Trophoblast cell (in vitro differentiated cells and primary cell): Measurements from ENCODE around the gene IQSEC1.

Experiments
- DNase-seq, 2 donors: peaks; one replicate each; pipeline ENCODE4 v3.0.0-alpha.2; 2016
- H2AFZ ChIP-seq: 2 replicates; pipeline ENCODE4 v1.6.1; 2013; ENCODE audit warnings: low read length, moderate library complexity, mild to moderate bottlenecking; ENCODE audit not compliant: insufficient read depth, poor library complexity
- H2AK5ac ChIP-seq: 2 replicates; pipeline ENCODE4 v1.6.1; 2013; ENCODE audit warnings: mild to moderate bottlenecking, low read length
- H2BK120ac ChIP-seq: 2 replicates; pipeline ENCODE4 v1.6.1; 2013; ENCODE audit warnings: low read length, mild to moderate bottlenecking, moderate library complexity; ENCODE audit not compliant: insufficient read depth, poor library complexity
- H2BK12ac ChIP-seq: 2 replicates; pipeline ENCODE4 v1.6.1; 2013; ENCODE audit warnings: mild to moderate bottlenecking, low read length, moderate library complexity
- H2BK5ac ChIP-seq: 2 replicates; pipeline ENCODE4 v1.6.1; 2013; ENCODE audit warnings: low read length, low read depth, moderate library complexity, mild to moderate bottlenecking; ENCODE audit not compliant: poor library complexity
- H3K14ac ChIP-seq: 2 replicates; pipeline ENCODE4 v1.6.1; 2013; ENCODE audit warnings: mild to moderate bottlenecking, low read length
- H3K18ac ChIP-seq: 2 replicates; pipeline ENCODE4 v1.6.1; 2013; ENCODE audit warnings: mild to moderate bottlenecking, low read length
- H3K23ac ChIP-seq: 2 replicates; pipeline ENCODE4 v1.6.1; 2013; ENCODE audit warnings: low read length
- H3K27ac ChIP-seq: 2 replicates; pipeline ENCODE4 v1.5.1; 2013; ENCODE audit warnings: low read depth, mild to moderate bottlenecking, inconsistent platforms, low read length, moderate library complexity
- H3K27me3 ChIP-seq: 2 replicates; pipeline ENCODE4 v1.6.1; 2013; ENCODE audit warnings: inconsistent platforms, mild to moderate bottlenecking, low read length, moderate library complexity; ENCODE audit not compliant: insufficient read depth
- H3K36me3 ChIP-seq, 2 experiments: 1 replicate in 1 of 2; 2 replicates in 1 of 2; pipeline ENCODE4 v1.6.1; 2013; ENCODE audit warnings: low read length in 2 of 2, mild to moderate bottlenecking in 2 of 2, moderate library complexity in 1 of 2; ENCODE audit not compliant: insufficient read depth in 2 of 2, control insufficient read depth in 1 of 2
- H3K4ac ChIP-seq: 2 replicates; pipeline ENCODE4 v1.6.1; 2013; ENCODE audit warnings: low read depth, mild to moderate bottlenecking, low read length, moderate library complexity
- H3K4me1 ChIP-seq, 2 experiments: 1 replicate in 1 of 2; 2 replicates in 1 of 2; pipeline ENCODE4 v1.6.1; 2013; ENCODE audit warnings: low read length in 2 of 2, mild to moderate bottlenecking in 2 of 2, moderate library complexity in 1 of 2; ENCODE audit not compliant: insufficient read depth in 2 of 2, control insufficient read depth in 1 of 2
- H3K4me2 ChIP-seq: 2 replicates; pipeline ENCODE4 v1.6.1; 2013; ENCODE audit warnings: inconsistent platforms, mild to moderate bottlenecking, low read length, moderate library complexity
- H3K4me3 ChIP-seq: 2 replicates; pipeline ENCODE4 v1.5.1; 2013; ENCODE audit warnings: mild to moderate bottlenecking, low read depth, low read length, inconsistent platforms
- H3K79me1 ChIP-seq: one replicate; pipeline ENCODE4 v1.6.1; 2013; ENCODE audit warnings: low read length
- H3K79me2 ChIP-seq: 2 replicates; pipeline ENCODE4 v1.6.1; 2013; ENCODE audit warnings: low read length, mild to moderate bottlenecking; ENCODE audit not compliant: control insufficient read depth, insufficient read depth, poor library complexity
- H3K9ac ChIP-seq: 2 replicates; pipeline ENCODE4 v1.6.1; 2013; ENCODE audit warnings: mild to moderate bottlenecking, low read length
- H3K9me3 ChIP-seq: 2 replicates; pipeline ENCODE4 v1.6.1; 2013; ENCODE audit warnings: low read depth, mild to moderate bottlenecking, control low read depth, inconsistent platforms, low read length; ENCODE audit not compliant: insufficient read depth
- H4K12ac ChIP-seq: 2 replicates; pipeline ENCODE4 v1.6.1; 2013; ENCODE audit warnings: low read depth, mild to moderate bottlenecking, low read length, moderate library complexity
- H4K8ac ChIP-seq: 2 replicates; pipeline ENCODE4 v1.6.1; 2013; ENCODE audit warnings: low read depth, mild to moderate bottlenecking, low read length, moderate library complexity
- H4K91ac ChIP-seq: one replicate; pipeline ENCODE4 v1.6.1; 2013; ENCODE audit warnings: low read depth, mild to moderate bottlenecking, low read length, moderate library complexity
- WGBS: extraction: QIAGEN DNeasy Blood & Tissue Kit; methylation state at CpG from one replicate; pipeline ENCODE4 v1.1.7; 2013; ENCODE audit warnings: missing lambda C conversion rate; ENCODE audit not compliant: insufficient read length, insufficient coverage; ENCODE audit errors: extremely low coverage; 5-methylcytosine and 5-hydroxymethylcytosine counted together

IQSEC1 gene

DNA sequence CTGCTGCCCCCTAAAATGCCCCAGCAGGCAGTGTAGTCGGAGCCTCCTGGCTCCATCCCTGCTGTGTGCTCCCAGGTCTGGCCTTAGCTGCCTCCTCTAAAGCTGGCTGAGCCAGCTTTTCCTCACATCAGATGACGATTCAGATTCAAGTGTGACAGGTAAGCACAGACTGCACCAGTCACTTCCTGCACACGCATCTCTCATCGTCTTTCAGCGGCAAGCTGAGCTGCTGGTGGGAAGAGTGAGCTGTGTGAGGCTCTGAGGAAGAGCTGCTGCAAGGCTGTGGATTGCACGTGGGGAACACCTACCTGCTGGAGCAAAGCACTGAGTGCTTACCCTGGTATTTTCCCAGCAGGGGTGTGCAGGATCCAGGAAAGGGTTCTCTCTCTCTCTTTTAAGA, 143.4 kb downstream of the IQSEC1 start:
- Histone ChIP-seq H2BK5ac (no peak overlapping the region), H3K4me2 (no peak overlapping the region), H3K4ac (no peak overlapping the region), H2BK120ac (no peak overlapping the region), H3K36me3 (peaks cover 43 to 49% of the 10 kb centered on the region in 2 experiments), H3K27me3 (no peaks in the 10 kb centered on the region), H3K18ac (no peak overlapping the region), H2AFZ (no peak overlapping the region), H3K79me2 (no peaks in the 10 kb centered on the region), H4K91ac (no peak overlapping the region), H3K79me1 (no peaks in the 10 kb centered on the region), H3K4me3 (no peak overlapping the region), H3K14ac (no peak overlapping the region), H4K8ac (no peak overlapping the region), H3K4me1 (peaks cover 0 to 3% of the 10 kb centered on the region in 2 experiments), H2BK12ac (no peak overlapping the region), H4K12ac (no peak overlapping the region), H2AK5ac (no peak overlapping the region), H3K27ac (no peak overlapping the region), H3K9ac (no peak overlapping the region), H3K23ac (no peak overlapping the region), H3K9me3 (no peaks in the 10 kb centered on the region)
- no CpG with 5 or more reads among the region's 6 CpGs for WGBS
- no peak for DNase-seq

GRCh38 chr3:12926660-12927059, 146.6 kb downstream of the IQSEC1 start:
- Histone ChIP-seq H3K79me2 (no peaks in the 10 kb centered on the region), H3K4me1 (no peaks in the 10 kb centered on the region), H3K36me3 (peaks cover 44 to 56% of the 10 kb centered on the region in 2 experiments), H2AFZ (no peak overlapping the region), H3K27me3 (no peaks in the 10 kb centered on the region), H3K18ac (no peak overlapping the region), H2AK5ac (no peak overlapping the region), H3K9me3 (no peaks in the 10 kb centered on the region), H3K27ac (no peak overlapping the region), H3K4me2 (no peak overlapping the region), H3K23ac (no peak overlapping the region), H4K12ac (no peak overlapping the region), H4K8ac (no peak overlapping the region), H2BK12ac (no peak overlapping the region), H2BK120ac (no peak overlapping the region), H3K4ac (no peak overlapping the region), H3K9ac (no peak overlapping the region), H2BK5ac (no peak overlapping the region), H3K4me3 (no peak overlapping the region), H3K79me1 (no peaks in the 10 kb centered on the region), H3K14ac (no peak overlapping the region), H4K91ac (no peak overlapping the region)
- WGBS, result no CpG with 5 or more reads among the region's 7 CpGs
- no peak for DNase-seq

DNA sequence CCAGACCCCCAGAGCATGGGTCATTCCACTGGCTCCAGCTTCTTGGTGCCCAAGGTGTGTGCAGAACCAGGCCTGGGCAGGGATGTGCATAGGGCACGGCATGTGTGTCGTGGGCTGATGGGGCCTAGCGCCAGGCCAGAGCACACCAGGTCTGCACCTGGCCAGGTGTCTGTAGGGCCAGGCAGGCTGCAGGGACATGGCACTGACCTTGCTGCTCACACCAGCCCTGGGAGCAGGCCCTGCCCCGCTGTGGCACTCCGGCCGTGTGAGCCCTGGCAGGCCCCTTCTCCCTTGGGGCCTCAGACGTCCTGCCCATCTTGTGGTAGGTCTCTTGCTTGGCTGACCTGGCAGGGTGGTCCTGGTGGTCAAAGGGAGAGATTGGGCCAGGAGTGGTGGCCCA, 147.6 kb downstream of the IQSEC1 start:
- WGBS, result no CpG with 5 or more reads among the region's 7 CpGs
- Histone ChIP-seq H4K12ac (no peak overlapping the region), H3K9ac (no peak overlapping the region), H3K18ac (no peak overlapping the region), H3K36me3 (peaks cover 47 to 56% of the 10 kb centered on the region in 2 experiments), H3K14ac (no peak overlapping the region), H3K27ac (no peak overlapping the region), H3K79me2 (no peaks in the 10 kb centered on the region), H4K91ac (no peak overlapping the region), H3K79me1 (no peaks in the 10 kb centered on the region), H3K4ac (no peak overlapping the region), H3K23ac (no peak overlapping the region), H3K9me3 (no peaks in the 10 kb centered on the region), H2AFZ (no peak overlapping the region), H2BK5ac (no peak overlapping the region), H3K4me2 (no peak overlapping the region), H3K27me3 (no peaks in the 10 kb centered on the region), H3K4me3 (no peak overlapping the region), H2BK120ac (no peak overlapping the region), H3K4me1 (no peaks in the 10 kb centered on the region), H2AK5ac (no peak overlapping the region), H2BK12ac (no peak overlapping the region), H4K8ac (no peak overlapping the region)
- no peak for DNase-seq

DNA sequence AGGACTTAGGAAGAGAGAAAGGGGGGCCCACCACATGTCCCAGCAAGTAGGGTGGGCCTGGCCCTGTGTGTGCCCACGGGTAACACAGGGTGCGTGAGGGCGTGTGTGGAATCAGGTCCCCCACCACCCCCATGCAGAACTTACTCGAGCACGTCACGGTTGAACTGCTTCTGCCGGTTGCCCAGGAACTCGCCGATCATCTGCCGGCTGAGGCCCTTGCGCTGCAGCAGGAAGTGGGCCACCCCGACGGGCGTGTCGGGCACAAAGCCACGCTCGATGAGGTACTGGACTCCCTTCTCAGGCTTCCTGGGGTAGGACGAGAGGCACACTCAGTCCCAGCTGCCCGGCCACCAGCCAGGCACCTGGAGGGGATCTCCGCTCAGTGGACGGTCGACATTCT, 148.8 kb downstream of the IQSEC1 start:
- no CpG with 5 or more reads among the region's 22 CpGs for WGBS

More for the DNA sequence above, 148.8 kb downstream of the IQSEC1 start:
- no peaks in the 10 kb centered on the region for H3K27me3 ChIP-seq
- H3K4me3 ChIP-seq, result no peak overlapping the region
- H2BK5ac ChIP-seq, result no peak overlapping the region
- H2BK120ac ChIP-seq, result no peak overlapping the region
- H3K18ac ChIP-seq, result no peak overlapping the region
- H3K9ac ChIP-seq, result no peak overlapping the region
- no peak overlapping the region for H4K12ac ChIP-seq
- H3K79me1 ChIP-seq, result no peaks in the 10 kb centered on the region
- no peaks in the 10 kb centered on the region for H3K9me3 ChIP-seq
- H2AK5ac ChIP-seq, result no peak overlapping the region
- H3K27ac ChIP-seq, result no peak overlapping the region
- H4K8ac ChIP-seq, result no peak overlapping the region
- H3K23ac ChIP-seq, result no peak overlapping the region
- H3K79me2 ChIP-seq, result no peaks in the 10 kb centered on the region
- H3K14ac ChIP-seq, result no peak overlapping the region
- H3K4me1 ChIP-seq, result no peaks in the 10 kb centered on the region
- DNase-seq, result no peak
- no peak overlapping the region for H2BK12ac ChIP-seq
- H2AFZ ChIP-seq, result no peak overlapping the region
- no peak overlapping the region for H4K91ac ChIP-seq
- H3K36me3 ChIP-seq, result peaks cover 57% of the 10 kb centered on the region in 2 experiments
- H3K4ac ChIP-seq, result no peak overlapping the region
- H3K4me2 ChIP-seq, result no peak overlapping the region
